Activated CD4-positive, alpha-beta T cell treated with anti-CD3 and anti-CD28 coated beads, Interleukin-2, amount 50 U/mL, for 4 hours (primary cell): ENCODE results near the gene ITPR1.
A peak's percentile ranks its signal among the peaks of the same experiment; 100 is the strongest.

Experiments used
- DNase-seq, 2 experiments: peaks; one replicate each; pipeline ENCODE4 v3.0.0-alpha.2; 2020

The ITPR1 gene

DNA sequence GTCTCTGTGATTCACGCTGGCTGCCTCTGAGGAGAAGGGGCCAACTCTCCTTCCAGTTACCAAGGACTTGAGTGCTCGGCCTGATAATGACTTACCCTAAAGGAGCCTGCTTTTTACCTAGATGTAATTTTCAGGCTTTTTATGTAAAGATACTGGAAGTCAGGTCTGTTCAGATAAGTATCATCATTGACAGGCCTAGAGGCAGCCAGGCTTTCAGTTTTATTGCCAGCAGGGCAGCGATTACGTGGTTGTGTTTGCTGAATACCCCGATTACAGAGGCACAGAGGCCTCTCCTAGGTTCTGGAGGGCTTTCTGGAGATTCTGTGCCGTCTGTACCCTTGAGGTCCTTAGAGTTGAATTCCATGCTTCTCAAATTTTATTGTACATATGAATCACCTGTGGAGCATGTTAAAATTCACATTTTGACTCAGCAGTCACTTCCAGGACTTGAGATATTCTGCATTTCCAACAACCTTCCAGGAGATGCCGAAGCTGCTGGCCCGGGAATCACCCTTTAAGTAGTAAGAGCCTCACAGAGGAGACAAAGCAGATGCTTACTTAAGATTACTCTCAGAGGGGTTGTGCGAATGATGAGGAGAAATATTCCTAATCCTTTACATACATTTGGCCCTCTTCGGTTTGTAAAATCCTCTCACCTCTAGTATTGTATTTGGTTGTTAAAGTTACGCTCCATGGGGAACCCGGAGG, 326.0 kb downstream of the ITPR1 start:
- DNase-seq, result no peak

- DNase-seq, result no peak
Observed at GRCh38 chr3:4819746-4820145, 326.6 kb downstream of the ITPR1 start.

DNA sequence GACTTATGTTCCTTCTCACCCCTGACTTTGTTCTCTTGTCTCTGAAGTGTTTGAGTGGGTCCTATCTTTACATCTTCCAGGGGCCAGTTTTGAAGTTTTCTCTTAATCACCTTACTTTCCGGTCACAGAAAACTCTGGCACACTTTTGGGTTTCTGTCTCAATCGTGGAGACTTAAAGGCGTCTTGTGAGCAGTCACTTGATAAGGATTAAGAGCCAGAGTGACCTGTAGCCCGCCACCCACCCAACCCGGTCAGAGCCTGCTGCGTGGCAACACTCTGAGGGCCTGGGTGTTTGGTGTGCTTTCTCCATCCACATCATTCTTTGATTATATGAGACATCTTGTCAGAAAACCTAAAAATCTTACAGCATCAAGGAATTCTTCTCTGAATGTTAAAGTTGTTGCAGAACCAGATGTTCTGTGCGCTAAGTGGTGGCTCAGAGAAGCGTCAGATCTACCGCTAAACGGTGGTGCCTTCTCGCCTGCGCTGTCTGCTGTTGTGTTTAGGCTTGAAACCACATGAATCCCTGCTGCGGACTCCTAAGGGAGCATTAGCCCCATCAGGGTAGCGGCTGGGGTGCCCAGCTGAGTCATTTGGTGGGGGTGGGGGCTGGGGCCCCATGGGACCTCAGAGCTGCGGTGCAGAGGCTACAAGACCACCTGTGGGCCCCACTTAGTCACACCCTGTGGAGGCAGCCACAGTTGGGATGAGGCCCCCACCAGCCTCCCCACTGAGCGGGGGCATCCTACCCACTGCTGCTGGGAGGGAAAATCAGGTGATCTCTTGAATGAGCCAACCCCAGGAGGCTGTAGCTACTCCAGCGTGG, 327.4 kb downstream of the ITPR1 start:
- no peak for DNase-seq

DNA sequence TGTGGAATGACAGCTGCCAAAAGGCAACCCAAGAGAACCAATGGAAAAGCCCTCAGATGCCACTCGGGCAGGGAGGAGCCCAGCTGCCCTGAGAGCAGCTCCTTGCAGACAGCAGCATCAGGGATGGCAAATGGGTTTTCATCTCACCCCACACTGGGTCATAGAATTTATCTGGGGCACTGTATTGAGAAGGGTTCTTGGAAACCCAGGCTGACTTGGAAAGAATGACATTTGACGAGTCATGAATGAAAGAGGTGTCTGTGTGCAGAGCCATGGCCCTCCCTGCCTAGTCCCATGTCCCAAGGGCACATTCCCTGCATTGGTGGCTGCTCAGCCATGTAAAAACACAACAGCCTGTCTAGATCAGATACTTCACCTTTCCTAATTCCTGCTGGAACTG, 328.2 kb downstream of the ITPR1 start:
- peak; percentile 37 to 48 for DNase-seq

DNA sequence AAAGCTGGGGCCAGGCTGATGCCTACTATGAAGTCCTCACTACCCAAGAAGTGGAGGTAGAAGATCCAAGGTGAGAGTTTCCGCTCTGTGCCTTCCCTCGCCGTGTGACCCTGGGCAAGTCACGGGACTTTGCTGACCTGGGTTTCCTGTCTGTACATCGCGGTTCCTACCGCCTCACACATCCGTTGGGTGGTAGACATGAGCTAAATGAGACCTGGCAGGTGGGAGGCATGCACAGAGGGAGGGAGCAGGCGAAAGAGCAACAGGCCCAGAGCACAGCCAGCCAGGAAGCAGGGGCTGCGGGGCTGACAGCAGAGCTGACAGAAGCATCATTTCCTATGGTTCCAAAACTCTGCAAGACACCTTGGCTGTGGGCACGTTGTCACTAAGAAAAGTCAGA, 328.8 kb downstream of the ITPR1 start:
- DNase-seq, result peak; percentile 65 to 72

DNA sequence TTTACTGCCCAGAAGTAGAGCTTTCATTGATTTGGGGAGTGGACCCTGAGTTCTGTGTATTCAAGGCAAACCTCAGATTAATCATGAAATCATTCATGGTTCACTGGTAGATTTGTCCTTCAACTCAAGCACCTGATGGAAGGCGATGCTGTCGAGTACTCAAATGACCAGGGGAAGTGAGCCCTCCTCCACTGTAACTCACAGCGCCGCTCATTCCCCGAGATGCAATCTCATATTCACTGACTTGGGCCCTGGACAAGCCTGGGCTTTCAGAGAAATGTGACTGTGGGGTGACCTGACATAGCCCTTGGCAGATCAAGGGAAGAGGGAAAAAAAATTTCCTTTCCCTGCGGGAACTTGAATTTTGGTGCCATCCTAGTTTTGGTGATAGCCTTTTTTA, 329.4 kb downstream of the ITPR1 start:
- DNase-seq, result no peak

- no peak for DNase-seq
Observed at GRCh38 chr3:4823385-4823784, 330.2 kb downstream of the ITPR1 start.

DNA sequence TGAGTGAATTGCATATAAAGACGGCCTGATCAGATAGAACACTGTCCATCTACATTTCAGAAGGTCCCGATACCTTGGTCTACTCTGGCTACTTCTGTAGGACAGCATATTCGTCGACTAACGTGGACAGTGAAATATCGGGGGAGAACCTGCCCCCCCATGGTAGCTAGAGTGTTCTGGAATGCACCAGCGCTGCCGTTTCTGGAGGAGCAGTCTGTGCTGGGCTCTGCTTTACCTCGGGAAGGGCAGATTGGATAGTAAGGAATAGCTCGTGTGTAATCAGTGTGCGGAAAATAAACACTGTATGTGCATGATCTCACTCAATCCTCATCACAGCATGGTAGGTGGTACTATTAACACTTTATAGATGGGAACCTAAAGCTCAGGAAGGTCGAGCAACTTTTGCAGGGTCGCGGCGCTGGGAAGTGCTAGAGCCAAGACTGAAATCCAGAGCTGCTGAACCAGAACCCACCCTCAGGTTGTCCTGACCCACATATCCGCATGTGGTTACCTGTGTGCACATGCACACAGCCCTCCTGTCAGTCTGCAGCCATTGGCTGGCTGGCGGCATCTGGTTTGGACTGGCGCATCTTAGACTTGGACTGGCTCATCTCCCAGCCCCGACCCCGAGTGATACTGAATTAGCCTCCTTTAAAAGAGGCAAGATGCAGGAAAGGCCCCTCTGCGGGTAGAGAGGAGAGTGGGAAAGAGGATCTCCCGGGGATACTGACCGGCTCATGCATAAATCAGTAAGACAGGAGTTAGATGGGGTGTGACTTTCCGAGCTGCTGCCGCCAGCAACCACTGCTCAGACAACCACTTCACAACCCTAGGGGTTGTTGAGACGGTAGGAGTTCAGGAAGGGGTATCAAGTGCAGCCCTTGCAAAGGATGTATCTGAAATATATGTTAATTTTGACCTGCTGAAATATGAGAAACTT, 331.1 kb downstream of the ITPR1 start:
- no peak for DNase-seq

GRCh38 chr3:4824926-4825325, 331.8 kb downstream of the ITPR1 start:
- no peak for DNase-seq

GRCh38 chr3:4825436-4826236, 332.5 kb downstream of the ITPR1 start:
- DNase-seq, result no peak

GRCh38 chr3:4826237-4827100, 333.3 kb downstream of the ITPR1 start:
- no peak for DNase-seq

- DNase-seq, result no peak
Observed at GRCh38 chr3:4827767-4828166, 334.6 kb downstream of the ITPR1 start.

DNA sequence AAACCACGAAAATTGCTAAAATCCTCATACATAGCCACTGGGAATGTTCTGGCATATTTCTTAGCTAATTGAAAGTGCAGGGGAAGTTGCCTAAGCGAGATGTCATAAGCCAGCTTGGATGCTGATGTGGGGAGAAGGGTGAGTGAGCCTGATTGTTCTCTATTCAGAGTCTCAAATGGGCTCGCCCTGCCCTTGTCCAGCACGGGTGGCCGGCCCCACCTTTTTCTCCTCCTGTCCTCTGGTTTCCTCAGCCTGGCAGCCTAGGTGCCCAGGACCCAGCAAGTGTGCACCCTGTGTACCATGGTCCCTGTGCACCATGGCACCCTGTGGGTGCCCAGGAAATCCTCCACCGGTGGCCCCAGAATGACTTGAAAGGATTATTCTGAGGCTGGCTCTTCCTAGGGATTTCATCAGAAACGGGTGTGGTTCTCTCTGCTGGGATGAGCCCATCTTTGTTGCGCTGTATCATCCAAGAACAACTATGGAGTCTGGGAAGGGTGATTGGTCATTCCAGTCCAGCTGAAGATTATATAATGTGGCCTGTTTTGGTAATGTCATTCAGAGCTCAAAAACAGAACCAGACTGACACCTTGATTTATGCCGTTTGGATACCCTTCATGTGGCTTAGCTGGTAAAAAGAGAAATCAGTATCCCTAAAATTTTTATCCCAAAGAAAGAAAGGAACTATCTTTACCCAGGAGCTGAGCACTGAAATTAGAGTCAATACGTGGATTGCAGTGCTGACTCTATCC, 335.3 kb downstream of the ITPR1 start:
- DNase-seq, result no peak

GRCh38 chr3:4829031-4829394, 335.9 kb downstream of the ITPR1 start:
- DNase-seq, result no peak

GRCh38 chr3:4830586-4830914, 337.4 kb downstream of the ITPR1 start:
- no peak for DNase-seq

DNA sequence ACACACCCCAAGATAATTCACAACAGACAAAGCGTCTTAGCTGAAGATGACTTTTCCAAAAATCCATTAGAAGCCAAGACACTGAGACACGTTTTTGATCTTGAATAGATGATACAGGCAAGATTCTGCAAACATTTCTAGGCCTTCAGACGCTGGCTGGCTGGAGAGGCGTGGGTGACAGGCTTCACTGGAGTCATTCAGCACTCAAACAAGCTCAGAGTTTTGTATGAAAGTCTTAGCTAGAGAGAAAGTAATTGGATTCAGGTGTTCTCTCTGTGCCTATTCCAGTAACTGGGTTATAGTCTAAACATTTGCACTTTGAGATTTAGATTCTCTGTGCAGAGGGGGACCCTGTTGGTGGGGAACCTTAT, 338.4 kb downstream of the ITPR1 start:
- DNase-seq, result peak; percentile 39 to 48

DNA sequence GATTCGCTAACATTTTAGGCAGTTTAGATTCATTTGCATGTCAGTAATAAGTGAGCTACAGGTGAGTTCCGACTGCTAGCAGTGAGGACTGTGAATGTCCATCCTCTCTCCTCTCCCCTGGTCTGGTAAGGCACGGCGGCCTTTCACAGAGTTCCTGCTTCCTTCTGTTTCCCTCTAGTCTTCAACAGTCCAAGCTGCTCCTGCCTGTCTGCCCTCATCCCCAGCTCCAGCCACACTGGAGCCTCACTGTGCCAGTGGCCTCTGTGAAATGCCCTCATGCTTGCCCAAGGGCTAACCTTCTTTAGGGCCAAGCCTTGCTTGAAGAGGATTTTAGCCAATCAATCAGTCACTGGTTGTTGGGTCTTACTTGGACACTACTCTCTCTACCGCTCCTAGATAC, 340.3 kb downstream of the ITPR1 start:
- no peak for DNase-seq

DNA sequence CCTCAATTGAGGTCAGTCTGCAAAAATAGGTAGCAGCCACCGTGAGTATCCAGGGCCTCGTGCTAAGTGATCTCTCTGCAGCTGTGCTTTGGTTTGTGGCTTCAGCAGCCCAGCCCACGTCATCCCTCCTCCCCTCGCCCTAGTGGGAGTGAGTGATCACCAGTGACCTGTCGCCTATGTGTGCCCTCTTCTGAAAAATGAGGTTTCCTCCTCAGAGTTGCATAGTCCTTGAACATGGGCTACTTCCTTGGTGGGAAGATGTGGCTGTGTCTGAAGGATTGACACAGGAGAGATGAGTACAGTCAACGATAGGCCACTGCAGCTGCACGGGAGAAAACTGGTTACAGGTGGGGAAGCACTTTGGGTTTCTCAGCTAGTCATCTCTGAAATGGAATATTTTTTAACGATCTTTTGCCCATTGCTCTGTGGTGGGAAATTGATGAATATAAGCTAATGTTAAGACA, 341.3 kb downstream of the ITPR1 start:
- DNase-seq, result peak; percentile 62 to 66

DNA sequence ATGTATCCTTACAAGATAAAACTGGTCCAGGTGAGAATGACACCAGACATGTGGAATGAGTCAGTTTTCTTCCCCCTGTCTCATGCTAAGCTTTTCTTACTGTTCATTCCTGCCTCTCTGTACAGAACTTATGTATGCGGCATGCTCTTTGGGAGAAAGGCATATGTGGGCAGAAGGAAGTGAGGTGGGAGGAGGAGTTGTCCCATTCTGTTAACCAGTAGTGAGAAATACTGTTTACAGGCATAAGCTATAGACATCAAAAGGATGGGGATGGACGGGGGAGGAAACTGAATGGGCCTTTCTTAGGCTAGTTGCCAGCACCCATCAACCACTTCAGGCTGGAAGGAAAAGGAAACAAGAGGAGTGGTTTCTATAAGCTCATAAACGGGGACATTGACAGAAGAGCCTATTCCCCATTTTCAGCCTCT, 342.5 kb downstream of the ITPR1 start:
- DNase-seq, result no peak

- DNase-seq, result no peak
Observed at GRCh38 chr3:4836516-4836915, 343.4 kb downstream of the ITPR1 start.
